Esophagus (tissue), 2 donors: ENCODE data around the gene PAX9. TPM values are rescaled to one million over a fixed set of nuclear protein-coding genes. Genes with fewer than 3 reads are reported as not detected.

Experiments used
- H3K27ac ChIP-seq, 2 donors: one replicate each; pipeline ENCODE4 v1.5.1; 2013; ENCODE audit warnings: low read depth in 2 of 2, mild to moderate bottlenecking in 2 of 2, inconsistent platforms in 1 of 2, low read length in 1 of 2, moderate library complexity in 1 of 2
- H3K27me3 ChIP-seq, 2 donors: one replicate each; pipeline ENCODE4 v1.6.1; 2013; ENCODE audit warnings: low read length in 2 of 2, control low read depth in 1 of 2, mild to moderate bottlenecking in 1 of 2; ENCODE audit not compliant: insufficient read depth in 2 of 2, control insufficient read depth in 1 of 2
- H3K36me3 ChIP-seq, 2 donors: one replicate each; pipeline ENCODE4 v1.6.1; 2013; ENCODE audit warnings: low read length in 1 of 2; ENCODE audit not compliant: control insufficient read depth in 2 of 2, insufficient read depth in 2 of 2
- H3K4me1 ChIP-seq, 2 donors: one replicate each; pipeline ENCODE4 v1.6.1; 2013; ENCODE audit warnings: low read length in 1 of 2; ENCODE audit not compliant: control insufficient read depth in 2 of 2, insufficient read depth in 2 of 2
- H3K4me3 ChIP-seq, 2 donors: one replicate each; pipeline ENCODE4 v1.5.1; 2013; ENCODE audit warnings: low read length in 2 of 2, mild to moderate bottlenecking in 2 of 2, low read depth in 1 of 2, moderate library complexity in 1 of 2
- H3K9me3 ChIP-seq, 2 donors: one replicate each; pipeline ENCODE4 v1.6.1; 2013; ENCODE audit warnings: mild to moderate bottlenecking in 2 of 2, low read depth in 1 of 2, low read length in 1 of 2, moderate library complexity in 1 of 2; ENCODE audit not compliant: control insufficient read depth in 2 of 2, insufficient read depth in 1 of 2
- WGBS, 2 donors: extraction: QIAGEN DNeasy Blood & Tissue Kit; methylation state at CpG; one replicate each; pipeline ENCODE4 v1.1.7; 2013; 5-methylcytosine and 5-hydroxymethylcytosine counted together
- polyA plus RNA-seq, 2 donors: library from polyadenylated mRNA; stranded (reverse); fragments of 200-250 nt; gene quantifications; one replicate each; pipeline ENCODE4 v1.2.3, GENCODE V29; 2013
- donor health status: healthy with polysubstance abuse.
- donor health status: Bipolar disorder and iron deficiency.

The PAX9 gene
- polyA plus RNA-seq, 2 donors: 51.9 to 78.7 TPM

- WGBS, 2 donors: 10 to 11% methylated on average over 4 of the region's 4 CpGs
- Histone ChIP-seq H3K27me3 (peaks cover 0 to 3% of the 10 kb centered on the region in 2 donors), H3K4me3 (peak overlapping the region in 1 of 2 donors; percentile 27), H3K36me3 (peaks cover 0 to 23% of the 10 kb centered on the region in 2 donors), H3K27ac (no peak overlapping the region), H3K4me1 (peaks cover 0 to 3% of the 10 kb centered on the region in 2 donors), H3K9me3 (peaks cover 0 to 4% of the 10 kb centered on the region in 2 donors)
These were observed 6.0 kb downstream of the PAX9 start for GRCh38 chr14:36667679-36668078.

DNA sequence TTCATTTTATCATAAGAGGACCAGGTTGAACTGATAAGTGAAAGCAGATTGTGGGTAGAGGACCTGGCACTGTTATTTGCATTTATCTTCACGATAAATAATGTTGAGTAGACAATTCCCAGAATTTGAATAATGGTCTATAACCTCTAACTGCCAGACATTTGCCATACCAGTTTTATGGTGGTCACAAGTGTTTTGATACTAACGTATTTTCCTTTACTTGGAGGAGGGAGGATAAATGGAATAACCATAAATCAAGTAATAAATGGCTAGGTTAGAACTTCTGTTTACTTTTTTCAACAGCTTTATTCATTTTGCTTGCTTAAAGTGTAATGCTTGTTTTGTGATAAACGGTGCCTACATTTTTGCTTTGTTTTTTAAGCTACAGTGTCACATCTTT, 9.5 kb downstream of the PAX9 start:
- 32 to 37% methylated on average over 3 of the region's 3 CpGs for WGBS, 2 donors
- Histone ChIP-seq H3K9me3 (no peaks in the 10 kb centered on the region), H3K4me3 (peak overlapping the region in 1 of 2 donors; percentile 22), H3K36me3 (peaks cover 0 to 7% of the 10 kb centered on the region in 2 donors), H3K4me1 (peaks cover 0 to 2% of the 10 kb centered on the region in 2 donors), H3K27ac (no peak overlapping the region), H3K27me3 (no peaks in the 10 kb centered on the region)

DNA sequence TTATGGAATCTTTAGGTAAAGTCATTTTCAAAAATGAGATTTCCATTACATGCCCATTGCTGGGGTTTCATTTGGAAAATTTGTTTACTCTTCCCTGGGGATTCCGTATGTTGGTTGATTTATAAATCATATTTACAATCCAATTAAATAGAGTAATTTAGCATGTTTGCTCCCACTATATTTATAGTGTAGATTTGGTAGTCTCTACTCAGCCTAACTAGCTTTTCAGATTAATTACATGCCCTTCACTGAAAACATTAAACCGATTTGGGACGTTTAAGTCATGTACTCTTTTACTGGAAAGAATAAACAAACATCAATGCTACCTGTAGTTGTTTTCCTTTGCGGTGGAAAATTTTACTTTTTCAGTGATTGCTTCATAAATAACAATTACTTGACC, 10.4 kb downstream of the PAX9 start:
- H3K9me3 ChIP-seq: no peaks in the 10 kb centered on the region
- no peak overlapping the region for H3K27ac ChIP-seq
- peaks cover 0 to 4% of the 10 kb centered on the region in 2 donors for H3K36me3 ChIP-seq
- no peaks in the 10 kb centered on the region for H3K27me3 ChIP-seq
- H3K4me3 ChIP-seq: no peak overlapping the region
- WGBS, 2 donors: 40 to 57% methylated on average over 4 of the region's 4 CpGs
- peaks cover 0 to 4% of the 10 kb centered on the region in 2 donors for H3K4me1 ChIP-seq

DNA sequence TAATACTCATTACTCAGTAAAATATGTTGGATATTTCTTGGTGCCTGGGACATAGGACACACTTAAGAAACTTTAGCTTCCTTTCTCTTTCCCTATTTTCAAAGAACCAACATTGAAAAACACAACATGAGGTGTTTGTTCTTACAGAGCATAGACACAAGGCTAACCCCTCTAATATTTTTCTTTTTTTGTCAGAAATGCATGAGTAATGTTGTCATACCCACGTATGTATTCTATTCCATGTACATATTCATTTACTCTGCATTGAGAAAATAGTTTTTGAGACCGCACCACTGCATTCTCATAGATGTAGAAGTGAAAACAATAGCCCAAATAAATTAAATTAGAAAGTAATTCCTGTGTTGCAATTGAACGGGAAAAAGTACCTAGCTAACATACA, 13.0 kb downstream of the PAX9 start:
- Histone ChIP-seq H3K9me3 (no peaks in the 10 kb centered on the region), H3K4me3 (no peak overlapping the region), H3K27ac (no peak overlapping the region), H3K36me3 (peaks cover 0 to 4% of the 10 kb centered on the region in 2 donors), H3K27me3 (no peaks in the 10 kb centered on the region), H3K4me1 (peaks cover 0 to 4% of the 10 kb centered on the region in 2 donors)
- WGBS, 2 donors: 52 to 56% methylated on average over 3 of the region's 3 CpGs

- peak overlapping the region in 1 of 2 donors; percentile 19 for H3K4me3 ChIP-seq
- H3K4me1 ChIP-seq: peaks cover 0 to 4% of the 10 kb centered on the region in 2 donors
- WGBS, 2 donors: 36 to 39% methylated on average over 6 of the region's 6 CpGs
- H3K9me3 ChIP-seq: no peaks in the 10 kb centered on the region
- H3K36me3 ChIP-seq: peaks cover 0 to 4% of the 10 kb centered on the region in 2 donors
- H3K27ac ChIP-seq: no peak overlapping the region
- no peaks in the 10 kb centered on the region for H3K27me3 ChIP-seq
These were observed 13.9 kb downstream of the PAX9 start for GRCh38 chr14:36675581-36675980.

GRCh38 chr14:36676236-36676635, 14.6 kb downstream of the PAX9 start:
- Histone ChIP-seq H3K27me3 (no peaks in the 10 kb centered on the region), H3K4me3 (no peak overlapping the region), H3K9me3 (no peaks in the 10 kb centered on the region), H3K36me3 (peaks cover 0 to 4% of the 10 kb centered on the region in 2 donors), H3K4me1 (peaks cover 0 to 4% of the 10 kb centered on the region in 2 donors), H3K27ac (peak overlapping the region; percentile 34 to 46)
- WGBS, 2 donors: 20% methylated on average over 10 of the region's 10 CpGs

GRCh38 chr14:36682338-36682737, 20.7 kb downstream of the PAX9 start:
- H3K27ac ChIP-seq: peak overlapping the region in 1 of 2 donors; percentile 21

DNA sequence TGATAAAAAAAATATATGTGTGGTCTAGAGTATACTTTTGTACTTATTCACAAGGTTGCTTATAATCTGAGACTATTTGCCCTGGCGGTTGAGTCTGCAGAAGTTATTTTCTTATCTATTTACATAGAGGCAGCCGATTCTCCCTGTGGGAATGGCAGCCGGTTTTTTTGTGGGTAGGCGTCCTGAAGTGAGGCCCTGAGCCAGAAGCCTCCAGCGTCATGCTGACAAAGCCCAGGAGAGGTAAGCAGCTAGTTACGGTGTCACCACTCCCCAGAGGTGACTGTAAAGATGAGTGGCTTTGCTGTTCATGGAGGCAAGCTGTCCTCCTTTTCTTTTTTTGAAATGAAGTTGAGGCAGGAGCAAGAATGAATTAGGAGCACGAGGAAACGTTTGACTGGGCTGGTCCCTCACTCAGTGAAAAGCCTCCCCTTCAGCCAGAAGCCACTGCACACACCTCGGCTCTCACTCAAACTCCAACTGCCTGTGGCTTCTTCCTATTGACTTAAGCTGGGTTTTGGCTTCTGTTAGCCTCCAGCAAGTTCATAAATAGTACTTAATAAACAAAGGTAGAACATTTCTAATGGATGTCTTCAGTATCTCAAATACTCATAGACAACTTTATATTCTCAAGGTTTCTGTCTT, 21.5 kb downstream of the PAX9 start:
- peak overlapping the region; percentile 1 to 47 for H3K27ac ChIP-seq
- H3K36me3 ChIP-seq: no peaks in the 10 kb centered on the region
- H3K4me1 ChIP-seq: no peaks in the 10 kb centered on the region
- H3K9me3 ChIP-seq: no peaks in the 10 kb centered on the region
- H3K4me3 ChIP-seq: no peak overlapping the region
- no peaks in the 10 kb centered on the region for H3K27me3 ChIP-seq
- 46 to 49% methylated on average over 9 of the region's 9 CpGs for WGBS, 2 donors

More at GRCh38 chr14:36682338-36682737, 20.7 kb downstream of the PAX9 start:
- Histone ChIP-seq H3K4me3 (no peak overlapping the region), H3K36me3 (no peaks in the 10 kb centered on the region), H3K4me1 (no peaks in the 10 kb centered on the region), H3K9me3 (no peaks in the 10 kb centered on the region), H3K27me3 (no peaks in the 10 kb centered on the region)
- WGBS, 2 donors: 91% methylated on average over 4 of the region's 4 CpGs

DNA sequence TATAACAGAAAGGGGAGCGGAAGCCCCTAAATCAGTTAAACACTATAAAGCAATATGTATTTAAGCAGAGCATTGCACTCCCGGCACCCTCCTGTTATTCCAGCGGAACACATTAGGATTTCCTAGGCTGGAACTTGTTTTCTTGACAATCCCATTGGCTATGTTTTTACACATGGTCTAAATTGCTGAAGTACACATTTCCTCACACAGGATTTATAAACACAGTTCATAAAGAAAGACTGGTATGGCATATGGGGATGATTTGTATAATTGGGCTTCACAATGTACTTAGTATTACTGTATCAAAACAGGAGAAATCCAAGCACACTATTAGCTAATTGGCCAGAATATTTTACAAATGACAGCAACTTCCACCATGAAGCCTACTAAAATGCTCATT, 23.3 kb downstream of the PAX9 start:
- WGBS, 2 donors: 91% methylated on average over 3 of the region's 3 CpGs
- Histone ChIP-seq H3K36me3 (no peaks in the 10 kb centered on the region), H3K4me3 (no peak overlapping the region), H3K9me3 (no peaks in the 10 kb centered on the region), H3K27ac (no peak overlapping the region), H3K4me1 (no peaks in the 10 kb centered on the region), H3K27me3 (no peaks in the 10 kb centered on the region)
